RWPE2 (cell line): ENCODE data around the gene SEC61A1.

ENCODE experiments used
- ATAC-seq: fragments of 200-7000 bp; cut with Tn5 transposase; 3 replicates; pipeline ENCODE4 v1.9.1; 2021; ENCODE audit warnings: low read depth
- DNase-seq: peaks from one replicate; pipeline ENCODE4 v3.0.0-alpha.2; 2020; ENCODE audit warnings: low spot score
- H3K27ac ChIP-seq: fragments of 450-650 bp; 2 replicates; pipeline ENCODE4 v1.5.1; 2017; ENCODE audit warnings: mild to moderate bottlenecking; ENCODE audit not compliant: poor library complexity, severe bottlenecking
- H3K27me3 ChIP-seq: fragments of 250-450 bp; sonication (Bioruptor Pico); 2 replicates; pipeline ENCODE4 v1.5.1; 2021; ENCODE audit warnings: mild to moderate bottlenecking, moderate library complexity; ENCODE audit not compliant: insufficient read depth, poor library complexity, severe bottlenecking
- H3K36me3 ChIP-seq: fragments of 250-450 bp; sonication (Bioruptor Pico); 2 replicates; pipeline ENCODE4 v1.5.1; 2020; ENCODE audit warnings: low read depth, mild to moderate bottlenecking, moderate library complexity
- H3K4me1 ChIP-seq: fragments of 250-450 bp; sonication (Bioruptor Pico); 2 replicates; pipeline ENCODE4 v1.5.1; 2021; ENCODE audit warnings: mild to moderate bottlenecking, moderate library complexity; ENCODE audit not compliant: insufficient read depth, poor library complexity, severe bottlenecking
- H3K4me3 ChIP-seq: fragments of 250-450 bp; sonication (Bioruptor Pico); 2 replicates; pipeline ENCODE4 v1.5.1; 2021; ENCODE audit warnings: mild to moderate bottlenecking, moderate library complexity; ENCODE audit not compliant: severe bottlenecking
- H3K9me3 ChIP-seq: fragments of 250-450 bp; sonication (Bioruptor Pico); 2 replicates; pipeline ENCODE4 v1.5.1; 2021; ENCODE audit warnings: mild to moderate bottlenecking, moderate library complexity; ENCODE audit not compliant: severe bottlenecking
- CTCF ChIP-seq: fragments of 450-650 bp; IDR thresholded peaks from one replicate; pipeline ENCODE4 v1.5.1; 2017; ENCODE audit warnings: mild to moderate bottlenecking, moderate library complexity; ENCODE audit not compliant: poor library complexity, severe bottlenecking

SEC61A1 gene

GRCh38 chr3:128063865-128064264 lies 11.6 kb downstream of the SEC61A1 start:
- peaks cover 100% of the 10 kb centered on the region for H3K36me3 ChIP-seq
- no peak for TF ChIP-seq CTCF
- peaks cover 4% of the 10 kb centered on the region for H3K4me1 ChIP-seq
- no peak overlapping the region for H3K27ac ChIP-seq
- no peak overlapping the region for H3K4me3 ChIP-seq
- no peak for ATAC-seq
- H3K27me3 ChIP-seq, result no peaks in the 10 kb centered on the region
- no peak for DNase-seq
- no peaks in the 10 kb centered on the region for H3K9me3 ChIP-seq

- no peak for DNase-seq
- Histone ChIP-seq H3K4me1 (peaks cover 4% of the 10 kb centered on the region), H3K9me3 (no peaks in the 10 kb centered on the region), H3K27me3 (no peaks in the 10 kb centered on the region), H3K4me3 (no peak overlapping the region), H3K36me3 (peaks cover 100% of the 10 kb centered on the region), H3K27ac (no peak overlapping the region)
- ATAC-seq, result no peak
- no peak for TF ChIP-seq CTCF
Measured at GRCh38 chr3:128064962-128065361, 12.7 kb downstream of the SEC61A1 start.

GRCh38 chr3:128066114-128066513 lies 13.9 kb downstream of the SEC61A1 start:
- no peak for TF ChIP-seq CTCF
- Histone ChIP-seq H3K36me3 (peaks cover 100% of the 10 kb centered on the region), H3K9me3 (no peaks in the 10 kb centered on the region), H3K27ac (no peak overlapping the region), H3K4me1 (peaks cover 4% of the 10 kb centered on the region), H3K27me3 (no peaks in the 10 kb centered on the region), H3K4me3 (no peak overlapping the region)
- ATAC-seq (no peak), DNase-seq (no peak)

- DNase-seq (no peak), ATAC-seq (no peak)
- H3K4me3 ChIP-seq, result no peak overlapping the region
- no peak overlapping the region for H3K27ac ChIP-seq
- no peak for TF ChIP-seq CTCF
- peaks cover 100% of the 10 kb centered on the region for H3K36me3 ChIP-seq
- H3K4me1 ChIP-seq, result no peaks in the 10 kb centered on the region
- H3K27me3 ChIP-seq, result no peaks in the 10 kb centered on the region
- H3K9me3 ChIP-seq, result no peaks in the 10 kb centered on the region
Measured at GRCh38 chr3:128066676-128067075, 14.4 kb downstream of the SEC61A1 start.

- no peak overlapping the region for H3K4me3 ChIP-seq
- no peak overlapping the region for H3K27ac ChIP-seq
- no peaks in the 10 kb centered on the region for H3K27me3 ChIP-seq
- no peak for DNase-seq
- TF ChIP-seq CTCF, result no peak
- H3K36me3 ChIP-seq, result peaks cover 98% of the 10 kb centered on the region
- no peaks in the 10 kb centered on the region for H3K9me3 ChIP-seq
- H3K4me1 ChIP-seq, result no peaks in the 10 kb centered on the region
- ATAC-seq, result no peak
Measured at GRCh38 chr3:128067489-128067888, 15.3 kb downstream of the SEC61A1 start.
